ENCODE data around the gene ASF1B.

The ASF1B gene

DNA sequence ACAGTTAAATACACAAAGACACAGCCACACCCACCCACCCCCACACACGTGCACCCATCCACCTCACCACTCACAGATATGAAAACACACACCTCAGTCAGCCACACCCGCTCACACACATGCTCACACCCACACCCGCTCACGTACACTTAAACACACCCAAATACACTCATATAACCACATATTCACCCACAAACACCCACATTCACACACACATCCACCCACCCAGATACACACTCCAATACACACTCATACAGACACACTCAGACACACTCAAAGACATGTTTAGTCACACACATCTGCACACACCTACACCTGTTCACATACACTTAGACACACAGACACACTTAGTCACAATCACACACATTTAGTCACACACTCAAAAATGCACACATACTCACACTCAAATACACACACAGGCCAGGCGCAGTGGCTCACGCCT, 39.0 kb upstream of the ASF1B start:
- FAIRE-seq (no peak), DNase-seq (ENCODE audit: insufficient read length, low spot score) (no peak)
- TF ChIP-seq, protein P1, sequence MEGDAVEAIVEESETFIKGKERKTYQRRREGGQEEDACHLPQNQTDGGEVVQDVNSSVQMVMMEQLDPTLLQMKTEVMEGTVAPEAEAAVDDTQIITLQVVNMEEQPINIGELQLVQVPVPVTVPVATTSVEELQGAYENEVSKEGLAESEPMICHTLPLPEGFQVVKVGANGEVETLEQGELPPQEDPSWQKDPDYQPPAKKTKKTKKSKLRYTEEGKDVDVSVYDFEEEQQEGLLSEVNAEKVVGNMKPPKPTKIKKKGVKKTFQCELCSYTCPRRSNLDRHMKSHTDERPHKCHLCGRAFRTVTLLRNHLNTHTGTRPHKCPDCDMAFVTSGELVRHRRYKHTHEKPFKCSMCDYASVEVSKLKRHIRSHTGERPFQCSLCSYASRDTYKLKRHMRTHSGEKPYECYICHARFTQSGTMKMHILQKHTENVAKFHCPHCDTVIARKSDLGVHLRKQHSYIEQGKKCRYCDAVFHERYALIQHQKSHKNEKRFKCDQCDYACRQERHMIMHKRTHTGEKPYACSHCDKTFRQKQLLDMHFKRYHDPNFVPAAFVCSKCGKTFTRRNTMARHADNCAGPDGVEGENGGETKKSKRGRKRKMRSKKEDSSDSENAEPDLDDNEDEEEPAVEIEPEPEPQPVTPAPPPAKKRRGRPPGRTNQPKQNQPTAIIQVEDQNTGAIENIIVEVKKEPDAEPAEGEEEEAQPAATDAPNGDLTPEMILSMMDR (IDR thresholded peaks at IDR 0.05; ENCODE audit: insufficient read depth, missing control alignments), result no peak

DNA sequence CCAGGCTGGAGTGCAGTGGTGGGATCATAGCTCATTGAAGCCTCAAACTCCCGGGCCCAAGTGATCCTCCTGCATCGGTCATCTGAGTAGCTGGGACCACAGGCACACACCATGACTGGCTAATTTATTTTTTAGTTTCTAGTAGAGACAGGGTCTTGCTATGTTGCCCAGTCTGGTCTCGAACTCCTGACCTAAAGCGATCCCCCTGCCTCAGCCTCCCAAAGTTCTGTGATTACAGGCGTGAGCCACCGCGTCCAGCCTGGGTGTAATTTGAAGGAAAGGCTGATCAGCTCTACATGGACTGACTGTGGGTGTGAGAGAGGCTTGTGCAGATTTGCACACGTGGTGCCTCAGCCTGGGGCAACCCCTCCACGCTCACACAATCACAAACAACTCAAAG, 38.5 kb upstream of the ASF1B start:
- TF ChIP-seq, protein P1 (IDR thresholded peaks at IDR 0.05; ENCODE audit: insufficient read depth, missing control alignments), result no peak
- DNase-seq (ENCODE audit: insufficient read length, low spot score) (no peak), FAIRE-seq (no peak)

DNA sequence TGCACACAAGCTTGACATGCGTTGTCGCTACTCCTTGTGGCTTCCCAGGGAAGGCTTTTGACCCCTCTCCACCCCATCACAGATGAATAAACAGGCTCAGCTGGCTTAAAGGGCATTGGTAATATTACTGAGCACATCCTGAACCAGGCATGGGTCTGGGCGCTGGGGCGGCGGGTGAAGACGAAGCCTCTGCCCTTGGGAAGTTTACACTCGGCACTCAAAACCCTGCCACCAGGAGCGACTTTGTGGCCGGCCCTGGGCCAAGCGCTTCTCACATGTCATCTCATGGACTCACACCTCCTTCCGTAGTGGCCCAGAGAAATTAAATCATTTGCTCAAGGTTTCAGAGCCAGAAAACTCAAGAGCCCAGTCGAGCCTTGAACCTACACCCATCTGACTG, 32.6 kb upstream of the ASF1B start:
- TF ChIP-seq, protein P1 (IDR thresholded peaks at IDR 0.05; ENCODE audit: insufficient read depth, missing control alignments), result no peak
- DNase-seq (ENCODE audit: insufficient read length, low spot score), result no peak
- FAIRE-seq, result no peak

DNA sequence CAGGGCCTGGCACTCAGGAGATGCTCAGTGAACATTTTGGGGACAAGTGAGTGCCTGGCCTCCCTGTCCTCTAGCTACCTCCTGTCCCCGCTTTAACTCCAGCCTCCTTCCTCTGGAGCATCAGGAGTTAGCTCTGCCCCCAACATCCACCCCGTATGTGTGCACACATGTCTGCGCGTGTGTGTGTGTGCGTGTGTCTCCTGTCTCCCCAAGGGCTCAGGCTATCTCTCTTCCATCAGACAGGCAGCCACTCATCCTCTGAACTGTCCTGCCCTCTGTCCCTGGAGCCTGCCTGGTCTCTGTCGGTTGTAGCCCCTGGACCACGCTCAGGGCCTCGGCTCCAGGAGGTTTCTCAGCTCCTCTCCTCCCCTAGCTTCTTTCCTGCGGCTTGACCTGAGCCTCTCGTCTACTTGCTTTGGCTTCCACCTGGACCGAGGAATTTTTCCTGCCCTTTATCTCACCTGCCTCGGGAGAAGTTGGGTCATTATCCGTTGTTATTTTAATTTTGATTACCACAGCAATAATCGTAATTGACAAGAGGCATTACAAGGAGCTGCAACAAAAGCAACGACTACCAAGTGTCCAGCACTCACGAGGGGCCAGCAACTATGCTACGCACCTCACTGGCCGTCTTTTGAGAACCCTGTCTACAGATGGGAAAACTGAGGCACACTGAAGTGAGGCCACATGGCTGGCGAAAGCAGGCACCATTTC, 32.0 kb upstream of the ASF1B start:
- DNase-seq (ENCODE audit: insufficient read length, low spot score) (no peak), FAIRE-seq (no peak)
- TF ChIP-seq, protein P1 (IDR thresholded peaks at IDR 0.05; ENCODE audit: insufficient read depth, missing control alignments), result no peak

DNA sequence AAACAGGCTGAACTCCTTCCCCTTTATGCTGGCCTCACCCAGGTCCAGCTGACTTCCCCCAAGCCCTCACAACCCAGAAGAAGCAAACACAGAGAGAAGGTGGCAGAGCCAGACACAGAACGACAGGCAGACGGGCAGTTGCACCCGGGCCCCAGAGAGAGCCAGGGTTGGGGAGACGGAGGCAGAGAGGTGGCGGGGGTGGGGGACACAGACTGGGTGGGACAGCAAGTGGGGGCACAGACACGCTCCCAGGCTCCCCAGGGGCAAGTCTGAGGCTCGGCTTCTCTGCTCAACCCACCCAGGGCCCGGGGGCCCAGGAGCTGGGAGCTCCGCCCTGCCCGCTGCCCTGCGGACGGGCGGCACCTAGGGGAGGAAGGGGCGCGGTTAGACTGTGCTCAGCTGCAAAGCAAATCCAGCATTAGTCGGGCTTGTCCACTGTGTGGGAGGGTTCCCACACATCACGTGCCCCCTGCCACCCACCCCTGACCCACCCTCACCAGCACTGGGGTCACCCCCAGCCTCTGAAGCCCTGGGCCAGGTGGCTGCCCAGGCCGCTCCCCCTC, 31.3 kb upstream of the ASF1B start:
- DNase-seq (ENCODE audit: insufficient read length, low spot score) (no peak), FAIRE-seq (no peak)
- TF ChIP-seq, protein P1 (IDR thresholded peaks at IDR 0.05; ENCODE audit: insufficient read depth, missing control alignments), result no peak

DNA sequence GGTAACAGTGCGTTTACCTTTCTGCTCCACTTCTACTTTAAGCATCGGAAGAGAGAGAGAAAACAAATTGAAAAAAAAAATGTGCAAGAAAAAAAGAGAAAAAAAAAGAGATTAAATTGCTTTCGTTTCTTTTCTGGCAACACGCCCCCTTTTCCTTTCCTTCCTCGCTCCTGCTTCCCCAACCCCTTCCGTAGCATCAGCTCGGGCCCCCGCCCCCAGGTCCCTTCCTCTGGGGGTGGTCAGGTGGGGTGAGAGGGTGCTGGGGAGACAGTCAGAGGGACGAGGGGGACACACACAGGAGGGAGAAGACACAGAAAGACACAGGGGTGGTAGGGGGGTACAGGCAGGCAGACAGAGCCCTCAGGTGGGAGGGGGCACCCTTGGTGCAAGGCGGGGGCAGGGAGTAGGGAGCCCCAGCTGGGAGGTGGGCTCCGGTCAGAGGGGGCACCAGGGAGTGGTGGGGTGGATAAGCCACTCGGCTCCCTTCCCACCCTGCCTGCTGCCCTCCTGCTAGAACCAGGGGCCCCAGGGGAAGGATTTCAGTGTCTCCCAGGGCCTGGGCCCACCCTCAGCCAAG, 30.7 kb upstream of the ASF1B start:
- FAIRE-seq, result no peak
- TF ChIP-seq, protein P1 (IDR thresholded peaks at IDR 0.05; ENCODE audit: insufficient read depth, missing control alignments), result no peak
- DNase-seq (ENCODE audit: insufficient read length, low spot score), result no peak

Data from D721Med (cell line).